NOMO-1 treated with DMSO at 0.1 percent for 48 hours (cell line): ENCODE measurements around the gene FBXO5.

ENCODE experiments used
- DNase-seq: peaks from one replicate; lab custom pipeline; 2025; ENCODE audit not compliant: unreplicated experiment; lab: John Stamatoyannopoulos, UW

Gene FBXO5

DNA sequence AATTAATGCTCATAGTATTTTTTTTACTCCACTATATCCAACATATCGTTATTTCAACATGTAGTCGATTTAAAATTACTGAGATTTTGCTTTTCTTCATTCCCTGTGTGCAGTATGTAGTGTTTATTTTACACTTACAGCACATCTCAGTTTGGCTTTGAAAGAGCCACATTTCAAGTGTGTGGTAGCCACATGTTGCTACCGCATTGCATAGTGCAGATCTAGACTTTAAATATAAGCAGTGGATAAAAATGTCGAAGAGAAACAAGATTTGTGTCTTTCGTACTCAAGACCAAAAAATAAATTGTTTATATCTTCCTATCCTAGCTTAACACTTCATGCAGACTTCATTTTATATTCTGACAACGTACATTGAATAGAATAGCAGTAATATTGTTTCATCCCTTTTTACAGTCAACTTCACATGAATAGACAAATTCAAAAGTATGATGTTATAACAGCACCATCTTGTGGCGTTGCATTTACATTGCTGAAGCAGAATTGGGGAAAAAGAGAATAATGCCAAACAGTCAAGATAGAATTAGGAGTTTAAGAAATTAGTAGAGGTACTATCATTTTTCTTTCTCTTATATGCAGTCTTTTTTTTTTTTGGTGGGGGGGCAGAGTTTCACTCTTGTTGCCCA, 29.9 kb downstream of the FBXO5 start:
- peak; percentile 35 for DNase-seq

DNA sequence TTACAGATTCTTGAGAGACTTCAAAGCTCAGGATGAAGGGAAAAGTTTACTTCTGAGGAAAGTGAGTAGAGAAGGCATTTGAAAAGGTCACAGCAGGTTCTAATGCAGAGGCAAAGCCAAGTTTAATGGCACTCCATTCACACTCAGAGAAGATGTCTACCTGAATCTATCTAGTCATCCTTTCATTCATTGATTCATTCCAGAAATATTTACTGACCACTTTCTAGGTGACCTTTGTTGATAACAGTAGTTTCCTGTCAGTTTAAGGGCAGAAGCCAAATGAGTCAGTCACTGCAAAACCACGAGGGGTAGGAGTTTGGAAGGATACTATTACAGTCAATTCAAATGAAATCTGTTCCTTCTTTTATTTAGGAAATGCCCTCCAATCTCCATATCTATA, 30.8 kb downstream of the FBXO5 start:
- no peak for DNase-seq

DNA sequence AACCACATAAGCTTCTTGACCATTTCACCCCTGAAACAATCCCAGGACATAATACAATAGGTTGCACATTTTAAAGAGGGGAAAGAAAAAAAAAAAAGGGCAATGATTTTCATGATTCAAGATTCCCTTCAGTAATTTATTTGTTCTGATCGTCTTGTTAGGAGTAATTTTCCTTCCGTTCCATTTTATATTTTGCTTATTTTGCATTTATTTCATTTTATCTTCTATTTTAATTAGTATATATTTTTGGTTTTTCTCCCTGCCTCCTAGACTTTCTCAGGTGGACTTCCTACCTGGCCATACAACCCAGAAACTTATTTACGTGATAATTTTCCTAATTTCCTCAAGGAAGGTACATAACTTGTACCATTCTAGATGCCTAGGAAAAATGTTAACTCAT, 32.6 kb downstream of the FBXO5 start:
- no peak for DNase-seq

DNA sequence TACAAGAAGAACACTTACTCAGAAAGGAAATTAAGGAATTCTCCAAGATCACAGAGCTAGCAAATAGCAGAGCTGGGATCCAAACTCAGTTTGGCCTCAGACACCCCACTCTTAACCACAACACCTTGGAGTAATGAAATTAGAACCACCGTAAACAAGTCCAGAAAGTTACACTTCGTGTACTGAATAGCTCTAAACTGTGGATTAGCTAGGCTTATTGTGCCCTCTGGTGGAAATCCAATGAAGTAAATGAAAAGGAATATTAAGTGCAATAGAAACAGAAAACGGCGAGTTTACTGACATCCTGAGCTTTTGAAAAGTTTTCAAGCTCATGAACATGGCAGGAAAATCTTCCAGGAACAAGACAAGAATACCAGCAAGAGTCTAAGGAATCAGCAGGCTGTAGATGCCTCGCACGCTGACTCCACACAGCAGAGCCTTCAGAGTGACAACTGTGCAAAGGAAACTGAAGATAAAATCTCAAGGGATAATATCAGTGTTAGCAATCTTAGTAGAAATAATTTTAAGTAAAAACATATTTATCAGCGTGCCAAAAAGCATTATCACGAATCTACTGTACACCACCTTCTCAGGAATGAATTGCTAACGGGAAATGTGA, 34.6 kb downstream of the FBXO5 start:
- peak; percentile 40 for DNase-seq

- no peak for DNase-seq
Measured at GRCh38 chr6:152946995-152947394, 35.8 kb downstream of the FBXO5 start.

- DNase-seq = no peak
Measured at GRCh38 chr6:152946484-152946883, 36.4 kb downstream of the FBXO5 start.

GRCh38 chr6:152943260-152943897, 39.5 kb downstream of the FBXO5 start:
- no peak for DNase-seq

- DNase-seq = no peak
Measured at GRCh38 chr6:152942319-152942869, 40.4 kb downstream of the FBXO5 start.

- no peak for DNase-seq
Measured at GRCh38 chr6:152941746-152942145, 41.1 kb downstream of the FBXO5 start.

GRCh38 chr6:152932865-152933264, 50.0 kb downstream of the FBXO5 start:
- DNase-seq = no peak

GRCh38 chr6:152922706-152923105, 60.1 kb downstream of the FBXO5 start:
- DNase-seq = no peak
